NCI-H1105 treated with DMSO at 0.1 percent for 48 hours (cell line): Measurements from ENCODE around the gene CAD.
"Not testable (repeated sequence)": the region's sequence is repeated elsewhere in the genome, so short reads cannot be mapped to it uniquely, and the experiment has no call there.

Source experiments
- DNase-seq: peaks from one replicate; lab custom pipeline; 2025; lab: John Stamatoyannopoulos, UW

The CAD gene

GRCh38 chr2:27217173-27218121 lies at the start of gene CAD:
CAD (plus strand) TSS chr2:27217369; CDS start chr2:27217552, 183 bp downstream.
- peak; percentile 82 for DNase-seq

DNA sequence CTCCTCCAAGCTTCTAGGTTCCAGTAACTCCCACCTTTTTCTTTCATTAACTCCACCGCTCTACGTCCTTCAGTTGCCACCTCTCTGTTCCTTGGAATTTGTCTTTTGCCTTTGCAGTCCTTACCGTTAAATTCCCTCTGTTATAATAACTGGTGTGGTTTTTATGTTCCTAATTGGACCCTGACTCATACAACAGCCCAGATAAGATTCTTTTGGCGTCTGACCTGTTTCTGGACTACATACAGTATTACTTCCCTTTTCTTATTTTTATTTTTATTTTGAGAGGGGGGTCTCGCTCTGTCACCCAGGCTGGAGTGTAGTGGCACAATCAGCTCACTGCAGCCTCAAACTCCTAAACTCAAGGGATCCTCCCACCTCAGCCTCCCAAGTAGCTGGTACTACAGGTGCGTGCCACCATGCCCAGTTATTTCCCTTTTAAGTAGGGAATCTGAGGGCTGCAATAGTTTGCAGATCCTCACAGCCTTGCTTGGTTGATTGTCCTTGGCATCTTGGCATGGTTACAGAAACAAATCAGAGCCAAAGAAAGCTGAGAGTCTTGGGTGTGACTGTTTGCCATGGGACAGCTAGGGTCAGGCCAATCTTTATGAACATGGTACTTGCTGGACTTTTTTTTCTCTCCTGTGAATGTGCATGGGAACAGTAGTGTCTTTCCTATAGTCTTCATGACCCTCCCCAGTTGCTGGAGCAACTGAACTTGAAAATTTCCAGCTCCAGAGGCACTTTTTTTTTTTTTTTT lies 46.4 kb upstream of the CAD start:
- DNase-seq = no peak

- DNase-seq = no peak
Observed at GRCh38 chr2:27171351-27171848, 45.8 kb upstream of the CAD start.

GRCh38 chr2:27174638-27175037 lies 42.5 kb upstream of the CAD start:
- no peak for DNase-seq

DNA sequence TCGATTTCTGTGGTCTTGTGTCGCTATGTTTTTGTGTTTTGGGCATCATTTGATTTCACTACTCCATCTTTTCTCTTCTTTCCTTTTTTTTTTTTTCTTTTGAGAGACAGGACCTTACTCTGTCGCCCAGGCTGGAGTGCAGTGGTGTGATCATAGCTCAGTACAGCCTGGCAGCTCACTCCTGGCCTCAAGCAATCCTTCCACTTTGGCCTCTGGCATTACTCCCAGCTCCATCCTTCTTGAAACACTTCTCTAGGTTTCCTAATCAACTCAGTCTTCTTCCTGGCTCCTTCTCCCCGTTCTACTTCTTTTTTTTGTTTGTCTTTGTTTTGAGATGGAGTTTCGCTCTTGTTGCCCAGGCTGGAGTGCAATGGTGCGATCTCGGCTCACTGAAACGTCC lies 41.8 kb upstream of the CAD start:
- no peak for DNase-seq

DNA sequence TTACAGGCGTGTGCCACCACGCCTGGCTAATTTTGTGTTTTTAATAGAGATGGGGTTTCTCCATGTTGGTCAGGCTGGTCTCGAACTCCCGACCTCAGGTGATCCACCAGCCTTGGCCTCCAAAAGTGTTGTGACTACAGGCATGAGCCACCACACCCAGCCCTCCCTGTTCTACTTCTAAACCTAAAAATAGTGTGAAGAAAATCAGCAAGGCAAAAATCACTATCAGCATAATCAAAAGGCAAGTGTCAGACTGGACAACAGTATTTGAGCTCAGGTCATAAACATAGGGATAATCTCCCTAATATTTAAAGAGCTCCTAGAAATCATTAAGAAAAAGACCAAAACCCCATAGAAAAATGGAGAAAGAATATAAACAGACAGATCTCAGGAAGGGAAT lies 41.4 kb upstream of the CAD start:
- DNase-seq = not testable (repeated sequence)

DNA sequence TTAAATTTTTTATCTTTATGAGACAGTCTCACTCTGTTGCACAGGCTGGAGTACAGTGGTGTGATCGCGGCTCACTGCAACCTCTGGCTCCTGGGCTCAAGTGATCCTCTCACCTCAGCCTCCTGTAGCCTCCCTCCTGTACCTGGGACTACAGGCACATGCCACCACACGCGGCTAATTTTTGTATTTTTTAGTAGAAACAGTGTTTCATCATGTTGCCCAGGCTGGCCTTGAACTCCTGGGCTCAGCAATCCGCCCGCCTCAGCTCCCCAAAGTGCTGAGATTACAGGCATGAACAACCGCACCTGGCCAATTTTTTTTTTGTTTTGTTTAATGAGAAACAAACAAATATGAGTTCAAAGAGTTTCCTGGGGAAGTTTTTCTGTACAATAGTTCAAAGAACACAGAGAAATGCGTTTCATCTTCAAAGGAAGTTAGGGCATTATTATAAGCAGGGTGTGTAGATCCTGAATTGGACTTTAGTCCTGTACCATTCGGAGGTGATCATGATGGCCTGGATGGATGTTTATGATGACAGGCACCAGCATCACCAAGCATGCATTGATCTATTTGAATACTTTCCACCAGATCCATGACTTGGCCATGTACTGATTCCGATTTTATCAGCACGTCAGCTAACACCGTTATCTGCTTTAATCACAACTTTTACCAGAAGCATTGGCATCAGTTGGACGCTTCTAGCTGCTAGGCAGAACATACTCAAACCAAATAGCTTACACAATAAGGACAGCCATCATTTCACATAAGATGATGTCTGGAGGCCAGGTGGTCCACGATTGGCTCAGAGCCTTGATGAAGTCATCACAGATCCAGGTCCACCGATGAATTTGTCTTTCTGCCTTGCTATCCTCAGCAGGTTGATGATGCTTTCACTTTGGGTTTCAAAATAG lies 39.5 kb upstream of the CAD start:
- no peak for DNase-seq

GRCh38 chr2:27178469-27178868 lies 38.7 kb upstream of the CAD start:
- DNase-seq = no peak

DNA sequence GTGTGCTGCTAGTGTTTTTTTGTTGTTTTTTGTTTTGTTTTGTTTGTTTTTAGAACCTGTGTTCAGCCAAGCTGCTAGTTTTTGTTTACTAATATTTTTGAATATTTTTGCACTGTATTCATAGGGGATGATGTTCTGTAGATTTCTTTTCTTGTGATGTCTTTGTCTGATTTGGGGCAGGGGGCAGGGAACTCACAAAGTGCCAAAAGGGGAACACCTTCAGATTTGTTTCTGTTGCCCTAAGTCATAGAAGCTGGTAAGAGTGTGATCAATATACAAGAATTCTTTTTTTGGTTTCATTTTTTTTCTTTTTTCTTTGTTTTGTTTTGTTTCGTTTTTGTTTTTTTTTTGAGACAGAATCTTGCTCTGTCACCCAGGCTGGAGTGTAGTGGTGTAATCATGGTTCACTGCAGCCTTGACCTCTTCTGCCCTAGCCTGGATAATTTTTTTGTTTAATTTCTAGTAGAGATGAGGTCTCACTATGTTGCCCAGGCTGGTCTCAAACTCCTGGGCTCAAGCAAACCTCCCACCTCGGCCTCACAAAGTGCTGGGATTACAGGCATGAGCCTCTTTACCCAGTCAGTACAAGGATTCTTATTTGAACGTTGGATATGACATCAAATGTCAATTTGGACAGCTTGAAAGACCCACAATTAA lies 37.7 kb upstream of the CAD start:
- no peak for DNase-seq

DNA sequence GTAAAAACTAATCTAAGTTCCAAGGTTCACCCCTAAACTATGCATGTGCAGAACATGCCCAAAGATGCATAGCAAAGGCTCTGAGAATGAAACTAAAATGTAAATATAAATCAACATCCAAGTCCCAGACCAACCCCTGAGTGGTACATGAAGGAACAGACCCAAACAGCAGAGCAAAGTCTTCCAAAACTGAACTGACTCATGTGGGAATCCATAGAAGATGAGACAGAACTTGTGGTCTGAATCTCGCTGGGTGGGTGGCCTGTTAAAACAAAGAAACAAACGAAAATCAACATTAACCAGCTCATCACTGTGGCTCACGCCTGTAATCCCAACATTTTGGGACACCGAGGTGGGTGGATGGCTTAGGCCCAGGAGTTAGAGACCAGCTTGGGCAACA lies 34.8 kb upstream of the CAD start:
- DNase-seq = no peak

GRCh38 chr2:27184115-27184514 lies 33.1 kb upstream of the CAD start:
- DNase-seq = no peak

DNA sequence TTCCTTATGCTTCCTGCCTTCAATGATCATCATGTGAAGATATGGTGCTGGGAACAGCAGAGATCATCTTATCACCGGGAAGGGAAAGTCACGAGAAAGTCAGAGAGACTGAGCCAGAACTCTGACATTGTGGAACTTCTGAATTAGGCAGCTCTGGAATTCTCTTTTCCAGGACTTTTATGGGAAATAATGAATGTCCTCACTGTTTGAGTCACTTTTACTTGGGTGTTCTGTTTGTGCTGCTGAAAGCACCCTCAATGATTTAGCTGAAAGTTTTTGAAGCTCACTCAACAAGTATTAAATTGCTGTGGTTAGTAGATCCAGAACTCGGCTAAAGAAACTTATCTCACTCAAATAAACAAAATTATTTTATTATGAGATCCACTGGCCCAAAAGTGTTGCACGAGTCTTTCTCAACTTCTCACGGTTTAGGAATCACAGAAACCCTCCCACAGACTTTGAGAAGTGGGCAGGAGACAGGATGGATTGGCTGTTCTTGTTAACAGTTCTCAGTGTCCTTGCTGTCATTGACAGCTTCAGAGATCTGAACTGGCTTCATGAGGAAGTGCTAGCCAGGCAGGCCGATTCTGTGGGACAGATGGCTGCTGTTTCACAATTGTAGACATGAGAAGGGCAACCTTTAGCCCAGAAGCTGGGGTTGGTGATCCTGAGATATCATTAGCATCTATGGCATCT lies 31.7 kb upstream of the CAD start:
- DNase-seq = no peak

DNA sequence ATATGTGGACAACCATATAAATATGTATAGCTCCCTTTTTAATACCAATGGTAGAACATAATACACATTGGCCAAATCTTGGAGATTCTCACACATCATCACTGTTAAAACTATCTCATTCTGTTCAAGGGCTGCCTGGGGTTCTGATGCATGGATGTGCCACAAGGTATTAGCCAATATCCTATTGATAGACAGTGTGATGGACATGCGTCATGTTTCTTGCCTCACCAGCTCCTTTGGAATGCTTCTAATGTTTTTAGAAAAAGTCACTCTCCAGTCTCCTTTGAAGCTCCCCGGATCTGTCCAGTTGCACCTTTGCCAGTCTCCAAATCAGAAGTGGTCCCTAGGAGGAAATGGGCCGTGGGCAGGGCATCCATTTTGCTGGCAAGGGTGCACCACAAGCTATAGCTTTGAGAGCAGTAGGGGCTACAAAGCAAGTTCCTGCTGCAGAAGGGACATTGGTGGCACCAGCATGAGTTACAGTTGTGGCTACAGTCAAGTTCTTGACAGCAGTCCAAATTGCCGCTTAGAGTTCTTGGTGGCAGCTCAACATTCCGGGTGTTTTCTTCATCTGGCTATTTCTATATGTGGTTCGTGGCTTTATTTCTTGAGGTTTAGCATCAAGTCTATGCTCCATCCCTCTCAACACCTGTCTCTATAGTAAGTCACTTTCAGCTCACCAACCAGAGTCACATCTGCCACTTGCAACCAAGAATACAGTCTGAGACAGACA lies 30.4 kb upstream of the CAD start:
- no peak for DNase-seq

DNA sequence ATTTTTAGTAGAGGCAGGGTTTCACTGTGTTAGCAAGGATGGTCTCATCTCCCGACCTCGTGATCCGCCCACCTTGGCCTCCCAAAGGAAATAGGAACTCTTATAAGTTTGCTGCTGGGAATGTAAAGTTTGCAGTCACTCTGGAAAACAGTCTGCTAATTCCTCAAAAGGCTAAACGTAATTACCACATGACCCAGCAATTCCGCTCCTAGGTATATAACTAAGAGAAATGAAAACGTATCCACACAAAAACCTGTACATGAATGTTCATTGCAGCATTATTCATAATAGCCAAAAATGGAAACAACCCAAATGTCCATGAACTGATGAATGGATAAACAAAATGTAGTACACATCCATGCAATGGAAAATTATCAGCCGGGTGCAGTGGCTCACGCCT lies 27.2 kb upstream of the CAD start:
- no peak for DNase-seq

DNA sequence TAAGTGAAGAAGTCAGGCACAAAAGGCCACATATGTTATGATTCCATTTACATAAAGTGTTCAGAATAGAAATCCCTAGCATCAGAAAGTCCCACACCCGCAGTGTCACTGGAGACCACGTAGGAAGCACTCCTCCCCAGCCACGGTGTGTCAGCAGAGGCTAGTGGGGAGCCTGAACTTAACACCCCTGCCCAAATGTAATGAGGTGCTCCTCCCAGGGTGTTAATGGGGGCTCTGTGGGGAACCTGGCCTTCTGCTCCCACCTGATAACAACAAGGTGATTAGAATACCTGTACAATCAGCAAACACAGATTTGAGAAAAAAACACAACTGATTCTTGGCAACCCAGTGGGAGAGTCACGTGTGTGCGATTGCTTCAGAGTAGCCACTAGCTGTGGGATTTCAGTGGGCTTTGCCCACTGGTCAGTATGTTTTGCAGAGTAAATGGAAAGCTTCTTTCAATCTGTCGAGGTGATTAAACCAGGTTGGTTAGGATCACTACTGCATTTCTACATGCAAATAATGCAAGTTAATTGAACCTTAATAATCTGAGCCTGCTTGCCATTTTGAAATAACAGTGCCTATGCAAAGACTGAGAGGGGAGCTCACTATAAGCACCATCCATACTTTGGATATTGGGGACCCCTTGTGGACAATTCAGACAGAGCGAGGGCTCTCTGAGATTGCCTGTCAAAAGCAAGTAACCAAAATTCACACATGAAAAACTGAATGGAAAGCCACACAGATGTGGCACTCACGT lies 25.9 kb upstream of the CAD start:
- peak; percentile 59 for DNase-seq

DNA sequence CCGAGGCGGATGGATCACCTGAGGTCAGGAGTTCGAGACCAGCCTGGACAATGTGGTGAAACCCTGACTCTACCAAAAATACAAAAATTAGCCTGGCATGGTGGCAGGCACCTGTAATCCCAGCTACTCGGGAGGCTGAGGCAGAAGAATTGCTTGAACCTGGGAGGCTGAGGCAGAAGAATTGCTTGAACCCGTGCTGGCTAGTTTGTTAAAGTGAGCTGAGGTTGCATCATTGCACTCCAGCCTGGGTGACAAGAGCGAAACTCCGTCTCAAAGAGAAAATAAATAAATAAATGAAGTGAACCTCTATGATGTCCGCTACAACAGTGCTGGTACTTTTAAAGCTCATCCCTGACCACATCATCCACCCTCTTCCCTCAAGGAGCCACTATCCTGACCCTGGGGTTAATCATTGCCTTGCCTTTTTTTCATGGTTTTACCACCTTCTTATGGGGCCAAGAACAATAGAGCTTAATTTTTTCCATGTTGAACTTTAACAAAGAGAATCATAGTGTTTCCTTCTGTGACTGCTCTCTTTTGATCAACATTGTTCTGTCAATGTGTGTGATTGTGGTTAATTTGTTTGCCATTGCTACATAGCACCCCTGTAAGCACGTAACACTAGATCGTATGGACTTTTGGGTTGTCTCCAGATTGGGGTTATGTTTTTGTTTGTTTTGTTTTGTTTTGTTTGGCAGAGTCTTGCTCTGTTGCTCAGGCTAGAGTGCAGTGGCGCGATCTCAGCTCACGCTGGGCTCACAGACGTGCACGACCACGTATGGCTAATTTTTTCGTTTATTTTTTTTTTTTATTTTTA lies 22.4 kb upstream of the CAD start:
- DNase-seq = no peak

DNA sequence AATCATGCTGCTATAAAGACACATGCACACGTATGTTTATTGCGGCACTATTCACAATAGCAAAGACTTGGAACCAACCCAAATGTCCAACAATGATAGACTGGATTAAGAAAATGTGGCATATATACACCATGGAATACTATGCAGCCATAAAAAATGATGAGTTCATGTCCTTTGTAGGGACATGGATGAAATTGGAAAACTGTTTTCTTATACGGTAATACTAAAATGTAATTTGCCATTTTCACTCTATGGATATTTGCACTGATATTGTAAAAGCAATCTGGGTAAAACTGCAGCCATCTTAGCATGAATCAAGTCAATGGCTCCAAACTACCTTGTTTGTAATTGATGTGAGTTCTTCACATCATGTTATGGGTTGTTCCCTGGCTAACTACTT lies 21.4 kb upstream of the CAD start:
- DNase-seq = not testable (repeated sequence)

GRCh38 chr2:27198068-27198467 lies 19.1 kb upstream of the CAD start:
- not testable (repeated sequence) for DNase-seq
